Muscle of leg (tissue), 16 donors: Measurements from ENCODE around the gene SHISA4. TPM values are rescaled to one million over a fixed set of nuclear protein-coding genes. Genes with fewer than 3 reads are reported as not detected.
"Not testable (repeated sequence)": the region's sequence is repeated elsewhere in the genome, so short reads cannot be mapped to it uniquely, and the experiment has no call there.

Experiments used
- DNase-seq: peaks from one replicate; pipeline ENCODE4 v3.0.0; 2013
- H3K27ac ChIP-seq: one replicate; pipeline ENCODE4 v1.5.1; 2013; ENCODE audit warnings: mild to moderate bottlenecking, low read length, control low read depth
- H3K27me3 ChIP-seq: one replicate; pipeline ENCODE4 v1.6.1; 2013; ENCODE audit warnings: low read length; ENCODE audit not compliant: control insufficient read depth, insufficient read depth
- H3K36me3 ChIP-seq: one replicate; pipeline ENCODE4 v1.6.1; 2013; ENCODE audit warnings: low read length; ENCODE audit not compliant: control insufficient read depth, insufficient read depth
- H3K4me1 ChIP-seq: one replicate; pipeline ENCODE4 v1.6.1; 2013; ENCODE audit warnings: low read length; ENCODE audit not compliant: control insufficient read depth, insufficient read depth
- H3K4me3 ChIP-seq: one replicate; pipeline ENCODE4 v1.5.1; 2013; ENCODE audit warnings: low read length, control low read depth
- H3K9me3 ChIP-seq: replicated peaks from 2 replicates; pipeline ENCODE4 v1.6.1; 2013; ENCODE audit warnings: low read depth, low read length; ENCODE audit not compliant: control insufficient read depth
- WGBS: methylation state at CpG from one replicate; pipeline ENCODE4 v1.1.5; 2013; ENCODE audit warnings: missing lambda C conversion rate; ENCODE audit not compliant: insufficient coverage; 5-methylcytosine and 5-hydroxymethylcytosine counted together
- long read RNA-seq, 11 donors: transcript quantifications; one replicate each; lab custom pipeline, GENCODE V29; 2026
- polyA plus RNA-seq, 8 donors: library from polyadenylated mRNA; unstranded; fragments of 120-200 nt; gene quantifications; one replicate each; pipeline versions ENCODE4 v1.2.1 to v1.2.3, GENCODE V29; 2013; ENCODE audit warnings: inconsistent platforms in 1 of 8, low replicate concordance in 1 of 8; ENCODE audit not compliant: insufficient read length in 8 of 8, insufficient read depth in 1 of 8
- total RNA-seq: library from RNA; stranded (reverse); fragments of 120-200 nt; gene quantifications from one replicate; pipeline ENCODE4 v1.2.4, GENCODE V29; 2013

The SHISA4 gene
- 58.5 TPM for total RNA-seq
- polyA plus RNA-seq, result 10 to 100 TPM; 41.5 to 91.9 (median 72.2) TPM
- long read RNA-seq, donor 1, partial matches to known transcripts, result 0 of 4 reads
- long read RNA-seq, donor 1, other reads (novel, unspliced or antisense), result 0 of 4 reads
- long read RNA-seq, donor 2, partial matches to known transcripts, result 0 of 3 reads
- long read RNA-seq, donor 2, other reads (novel, unspliced or antisense), result 0 of 3 reads
- long read RNA-seq, donor 3, transcript SHISA4-201 (5 exons, 1,341 nt), result major isoform, 25 of 69 reads
- long read RNA-seq, donor 3, partial matches to known transcripts, result 40 of 69 reads
- long read RNA-seq, donor 3, other reads (novel, unspliced or antisense), result 0 of 69 reads
- long read RNA-seq, donor 4, transcript SHISA4-201 (5 exons, 1,341 nt), result major isoform, 15 of 76 reads
- long read RNA-seq, donor 4, transcript SHISA4-202 (5 exons, 914 nt), result minor isoform, 6 of 76 reads
- long read RNA-seq, donor 4, partial matches to known transcripts, result 55 of 76 reads
- long read RNA-seq, donor 4, other reads (novel, unspliced or antisense), result 0 of 76 reads
- long read RNA-seq, donor 5, transcript SHISA4-201 (5 exons, 1,341 nt), result major isoform, 7 of 46 reads
- long read RNA-seq, donor 5, partial matches to known transcripts, result 38 of 46 reads
- long read RNA-seq, donor 5, other reads (novel, unspliced or antisense), result 0 of 46 reads
- long read RNA-seq, donor 6, transcript SHISA4-201 (5 exons, 1,341 nt), result major isoform, 22 of 78 reads
- long read RNA-seq, donor 6, transcript SHISA4-202 (5 exons, 914 nt), result minor isoform, 10 of 78 reads
- long read RNA-seq, donor 6, partial matches to known transcripts, result 46 of 78 reads
- long read RNA-seq, donor 6, other reads (novel, unspliced or antisense), result 0 of 78 reads
- long read RNA-seq, donor 7, transcript SHISA4-201 (5 exons, 1,341 nt), result major isoform, 7 of 51 reads
- long read RNA-seq, donor 7, partial matches to known transcripts, result 41 of 51 reads
- long read RNA-seq, donor 7, other reads (novel, unspliced or antisense), result 0 of 51 reads
- long read RNA-seq, donor 8, transcript SHISA4-201 (5 exons, 1,341 nt), result major isoform, 10 of 19 reads
- long read RNA-seq, donor 8, partial matches to known transcripts, result 6 of 19 reads
- long read RNA-seq, donor 8, other reads (novel, unspliced or antisense), result 0 of 19 reads
- long read RNA-seq, donor 9, transcript SHISA4-201 (5 exons, 1,341 nt), result major isoform, 5 of 30 reads
- long read RNA-seq, donor 9, partial matches to known transcripts, result 22 of 30 reads
- long read RNA-seq, donor 9, other reads (novel, unspliced or antisense), result 0 of 30 reads
- long read RNA-seq, donor 10, transcript SHISA4-201 (5 exons, 1,341 nt), result major isoform, 10 of 24 reads
- long read RNA-seq, donor 10, partial matches to known transcripts, result 14 of 24 reads
- long read RNA-seq, donor 10, other reads (novel, unspliced or antisense), result 0 of 24 reads
- long read RNA-seq, donor 11, transcript SHISA4-202 (5 exons, 914 nt), result major isoform, 6 of 69 reads
- long read RNA-seq, donor 11, transcript SHISA4-201 (5 exons, 1,341 nt), result major isoform, 6 of 69 reads
- long read RNA-seq, donor 11, partial matches to known transcripts, result 57 of 69 reads
- long read RNA-seq, donor 11, other reads (novel, unspliced or antisense), result 0 of 69 reads

- WGBS, result 2% methylated on average over 44 of the region's 49 CpGs
- Histone ChIP-seq H3K27me3 (peaks cover 20% of the 10 kb centered on the region), H3K9me3 (no peaks in the 10 kb centered on the region), H3K36me3 (peaks cover 15% of the 10 kb centered on the region), H3K4me3 (peak within 1 kb of the TSS; percentile 76), H3K4me1 (peaks cover 65% of the 10 kb centered on the region), H3K27ac (peak within 1 kb of the TSS; percentile 83)
- peak; percentile 74 for DNase-seq
Measured at GRCh38 chr1:201888282-201889089, at the start of gene SHISA4. Gene SHISA4, plus strand, starts transcription at chr1:201888898. Its CDS starts 97 bp downstream, at chr1:201888995.

GRCh38 chr1:201839089-201839488, 49.6 kb upstream of the SHISA4 start:
- not testable (repeated sequence) for H3K36me3 ChIP-seq, H3K27me3 ChIP-seq, H3K9me3 ChIP-seq, H3K27ac ChIP-seq, DNase-seq, H3K4me1 ChIP-seq, H3K4me3 ChIP-seq
- 99% methylated on average over 8 of the region's 10 CpGs for WGBS

GRCh38 chr1:201840055-201840454, 48.6 kb upstream of the SHISA4 start:
- DNase-seq, result no peak
- H3K36me3 ChIP-seq, result peaks cover 6% of the 10 kb centered on the region
- H3K9me3 ChIP-seq, result no peaks in the 10 kb centered on the region
- no peaks in the 10 kb centered on the region for H3K27me3 ChIP-seq
- no peaks in the 10 kb centered on the region for H3K4me1 ChIP-seq
- H3K4me3 ChIP-seq, result no peak overlapping the region
- 92% methylated on average over 2 of the region's 4 CpGs for WGBS
- H3K27ac ChIP-seq, result no peak overlapping the region

- Histone ChIP-seq H3K36me3 (peaks cover 6% of the 10 kb centered on the region), H3K27me3 (no peaks in the 10 kb centered on the region), H3K27ac (no peak overlapping the region), H3K9me3 (no peaks in the 10 kb centered on the region), H3K4me3 (no peak overlapping the region), H3K4me1 (no peaks in the 10 kb centered on the region)
- no CpG with 5 or more reads among the region's 1 CpG for WGBS
- no peak for DNase-seq
Measured at GRCh38 chr1:201840490-201840889, 48.2 kb upstream of the SHISA4 start.

- Histone ChIP-seq H3K27ac (no peak overlapping the region), H3K27me3 (no peaks in the 10 kb centered on the region), H3K4me3 (no peak overlapping the region), H3K4me1 (no peaks in the 10 kb centered on the region), H3K36me3 (peaks cover 4% of the 10 kb centered on the region), H3K9me3 (no peaks in the 10 kb centered on the region)
- no peak for DNase-seq
- WGBS, result 63% methylated on average over 1 of the region's 2 CpGs
Measured at GRCh38 chr1:201841265-201841912, 47.3 kb upstream of the SHISA4 start.

- Histone ChIP-seq H3K36me3 (no peaks in the 10 kb centered on the region), H3K27ac (no peak overlapping the region), H3K4me3 (no peak overlapping the region), H3K27me3 (no peaks in the 10 kb centered on the region), H3K4me1 (no peaks in the 10 kb centered on the region), H3K9me3 (no peaks in the 10 kb centered on the region)
- DNase-seq, result no peak
- WGBS, result no CpG with 5 or more reads among the region's 2 CpGs
Measured at GRCh38 chr1:201842472-201843027, 46.1 kb upstream of the SHISA4 start.

GRCh38 chr1:201845331-201846083, 43.2 kb upstream of the SHISA4 start:
- Histone ChIP-seq H3K4me1 (no peaks in the 10 kb centered on the region), H3K36me3 (peaks cover 11% of the 10 kb centered on the region), H3K27me3 (no peaks in the 10 kb centered on the region), H3K4me3 (no peak overlapping the region), H3K9me3 (no peaks in the 10 kb centered on the region), H3K27ac (no peak overlapping the region)
- no peak for DNase-seq
- WGBS, result 10% methylated on average over 2 of the region's 2 CpGs

GRCh38 chr1:201847150-201847549, 41.5 kb upstream of the SHISA4 start:
- no peaks in the 10 kb centered on the region for H3K27me3 ChIP-seq
- peaks cover 25% of the 10 kb centered on the region for H3K36me3 ChIP-seq
- no peak overlapping the region for H3K4me3 ChIP-seq
- H3K9me3 ChIP-seq, result no peaks in the 10 kb centered on the region
- H3K27ac ChIP-seq, result no peak overlapping the region
- H3K4me1 ChIP-seq, result no peaks in the 10 kb centered on the region
- WGBS, result no CpG with 5 or more reads among the region's 1 CpG
- no peak for DNase-seq
